IPS DF 4.7 (cell line): ENCODE measurements around the gene SULT1A1.

Experiments
- DNase-seq: peaks from one replicate; pipeline ENCODE4 v3.0.0-alpha.2; 2013; ENCODE audit warnings: low spot score; ENCODE audit errors: extremely low read depth

Gene SULT1A1

DNA sequence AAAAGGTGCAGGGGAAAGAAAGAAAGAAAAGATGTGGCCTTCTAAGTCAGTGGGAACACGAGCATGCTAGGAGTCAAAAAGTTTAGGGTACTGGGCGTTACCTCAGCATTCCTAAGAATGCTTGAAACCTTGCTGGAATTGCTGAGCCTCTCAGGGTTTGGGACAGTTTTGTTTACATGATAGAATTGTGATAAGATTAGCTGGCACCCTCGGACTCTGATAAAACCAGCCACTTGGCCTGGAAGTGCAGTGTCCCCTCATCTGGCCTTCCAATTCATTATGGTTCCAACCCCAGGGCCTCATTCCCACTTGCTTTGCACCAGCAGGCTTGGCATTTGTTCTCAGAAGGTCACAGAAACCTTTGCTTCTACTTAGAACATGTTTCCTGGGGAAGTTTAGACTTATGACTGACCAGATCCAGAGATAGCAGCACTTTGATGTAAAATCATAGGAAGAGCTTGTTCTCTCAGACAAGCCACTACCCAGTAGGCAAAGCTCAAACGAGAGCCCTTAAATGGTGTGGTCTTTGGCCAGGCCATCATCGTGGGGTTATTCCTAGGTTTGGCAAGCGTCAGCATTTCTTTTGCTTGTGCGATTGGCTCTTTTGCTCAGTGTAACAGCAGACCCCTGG lies 48.2 kb downstream of the SULT1A1 start:
- no peak for DNase-seq

GRCh38 chr16:28558456-28558855 lies 51.4 kb downstream of the SULT1A1 start:
- DNase-seq: no peak

GRCh38 chr16:28556914-28557320 lies 52.9 kb downstream of the SULT1A1 start:
- no peak for DNase-seq

DNA sequence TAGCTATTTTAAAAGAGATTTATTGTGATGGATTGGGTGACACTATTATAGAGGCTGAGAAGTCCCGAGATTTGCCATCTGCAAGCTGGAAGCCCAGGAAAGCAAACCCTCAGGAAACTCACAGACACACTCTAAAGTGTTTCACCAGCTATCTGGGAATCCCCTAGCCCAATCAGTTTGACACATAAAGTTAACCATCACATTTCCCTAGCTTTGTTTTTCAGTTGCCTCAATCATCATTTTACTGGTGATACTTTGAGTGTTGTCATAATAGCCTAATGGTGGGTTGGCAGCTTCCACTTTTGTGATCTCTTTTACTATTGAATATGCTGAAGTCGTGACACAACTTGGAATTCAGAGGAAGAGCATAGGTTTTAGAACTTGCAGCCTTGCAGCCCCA lies 54.3 kb downstream of the SULT1A1 start:
- DNase-seq: no peak
